Amygdala (tissue), 56 donors: Measurements from ENCODE around the gene CFAP221.

Experiments
- DNase-seq, 56 donors: peaks; one replicate each; lab custom pipeline; 2025; lab: John Stamatoyannopoulos, UW

Gene CFAP221

DNA sequence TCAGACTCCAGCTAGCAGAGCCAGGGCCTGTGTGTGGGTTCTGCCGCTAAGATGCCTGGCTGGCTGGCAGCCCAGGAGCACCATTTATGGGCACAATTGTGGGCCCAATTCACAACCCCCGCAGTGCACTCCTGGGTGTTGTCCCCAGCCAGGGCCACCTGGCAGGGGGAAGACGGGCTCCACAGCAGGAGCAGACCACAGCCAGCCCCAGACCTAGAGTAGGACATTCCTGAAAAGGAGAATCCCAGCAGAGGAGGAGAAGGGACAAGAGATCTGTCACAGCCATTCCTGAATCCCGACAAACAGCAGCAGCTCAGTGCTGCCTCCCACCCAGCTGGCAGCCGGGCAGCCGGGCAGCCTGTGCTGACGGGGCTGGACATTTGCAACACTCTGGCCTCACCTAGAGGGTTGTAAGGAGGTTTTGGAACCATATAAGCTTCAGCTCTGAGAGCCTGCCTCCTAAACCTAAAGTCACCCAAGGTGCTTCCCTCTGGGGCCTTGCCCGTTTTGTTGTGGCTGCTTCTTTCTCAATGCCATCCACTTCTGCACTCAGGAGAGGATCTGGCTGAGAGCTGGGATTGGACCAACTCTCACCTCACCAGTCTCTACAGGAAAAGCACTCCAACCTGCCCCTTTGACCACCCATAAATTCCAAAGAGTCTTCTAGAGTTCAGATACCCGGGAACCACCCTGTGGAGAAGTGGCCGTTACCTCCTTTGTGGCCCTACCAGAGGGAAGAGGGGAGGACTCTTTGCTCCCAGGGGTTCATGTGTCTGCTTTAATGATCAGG lies 130.7 kb downstream of the CFAP221 start:
- no peak for DNase-seq

DNA sequence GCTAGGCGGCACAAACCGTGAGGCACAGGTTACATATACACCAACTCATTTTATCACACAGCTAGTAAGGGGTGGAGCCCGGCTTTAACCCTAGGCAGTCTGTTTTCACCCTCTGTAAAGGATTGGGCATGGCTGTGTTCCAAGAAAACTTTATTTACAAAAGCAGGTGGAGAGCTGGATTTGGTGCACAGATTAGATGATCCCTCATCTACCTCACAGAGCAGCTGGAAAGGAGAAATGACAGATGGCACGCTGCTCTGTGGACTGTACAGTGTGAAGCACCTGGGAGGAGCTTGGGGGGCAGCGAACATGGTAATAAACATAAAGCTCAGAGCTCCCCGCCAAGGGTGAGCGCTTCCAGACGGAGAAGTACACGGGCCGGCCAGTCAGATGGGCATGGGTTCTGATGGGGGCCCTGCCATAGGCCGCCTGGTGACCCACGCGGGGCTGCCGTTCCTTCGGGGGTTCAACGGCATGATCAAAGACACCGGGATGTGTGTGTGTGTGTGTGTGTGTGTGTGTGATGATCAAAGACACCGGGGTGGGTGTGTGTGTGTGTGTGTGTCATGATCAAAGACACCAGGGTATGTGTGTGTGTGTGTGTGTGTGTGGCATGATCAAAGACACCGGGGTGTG lies 133.9 kb downstream of the CFAP221 start:
- no peak for DNase-seq

DNA sequence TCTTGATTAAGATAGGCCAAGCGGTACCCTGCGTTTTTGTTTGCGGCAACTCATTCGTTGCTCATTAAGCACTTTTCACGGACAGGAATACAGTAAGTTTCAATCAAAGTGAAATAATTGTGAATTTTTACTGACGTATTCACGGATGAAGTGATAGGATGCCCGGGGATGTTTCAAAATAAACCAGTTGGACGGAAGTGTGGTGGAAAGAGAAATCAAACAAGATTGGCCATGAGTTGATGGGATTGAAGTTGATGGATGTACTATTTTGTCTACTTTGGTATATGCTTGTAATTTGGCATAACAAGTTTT lies 135.2 kb downstream of the CFAP221 start:
- DNase-seq = no peak

DNA sequence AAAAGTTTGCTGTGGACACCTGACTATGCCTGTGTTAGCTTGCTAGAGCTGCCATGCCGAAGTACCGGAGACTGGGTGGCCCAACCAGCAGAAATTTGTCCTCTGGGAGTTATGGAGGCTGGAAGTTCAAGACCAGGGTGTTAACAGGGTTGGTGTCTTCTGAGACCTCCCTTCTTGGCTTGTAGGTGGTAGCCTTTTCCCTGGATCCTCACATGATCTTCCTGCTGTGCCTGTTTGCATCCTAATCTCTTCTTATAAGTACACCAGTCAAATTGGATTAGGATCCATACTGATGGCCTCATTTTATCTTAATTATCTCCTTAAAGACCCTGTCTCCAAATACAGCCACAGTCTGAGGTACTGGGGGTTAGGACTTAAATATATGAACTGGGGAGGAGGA lies 135.6 kb downstream of the CFAP221 start:
- DNase-seq = no peak

DNA sequence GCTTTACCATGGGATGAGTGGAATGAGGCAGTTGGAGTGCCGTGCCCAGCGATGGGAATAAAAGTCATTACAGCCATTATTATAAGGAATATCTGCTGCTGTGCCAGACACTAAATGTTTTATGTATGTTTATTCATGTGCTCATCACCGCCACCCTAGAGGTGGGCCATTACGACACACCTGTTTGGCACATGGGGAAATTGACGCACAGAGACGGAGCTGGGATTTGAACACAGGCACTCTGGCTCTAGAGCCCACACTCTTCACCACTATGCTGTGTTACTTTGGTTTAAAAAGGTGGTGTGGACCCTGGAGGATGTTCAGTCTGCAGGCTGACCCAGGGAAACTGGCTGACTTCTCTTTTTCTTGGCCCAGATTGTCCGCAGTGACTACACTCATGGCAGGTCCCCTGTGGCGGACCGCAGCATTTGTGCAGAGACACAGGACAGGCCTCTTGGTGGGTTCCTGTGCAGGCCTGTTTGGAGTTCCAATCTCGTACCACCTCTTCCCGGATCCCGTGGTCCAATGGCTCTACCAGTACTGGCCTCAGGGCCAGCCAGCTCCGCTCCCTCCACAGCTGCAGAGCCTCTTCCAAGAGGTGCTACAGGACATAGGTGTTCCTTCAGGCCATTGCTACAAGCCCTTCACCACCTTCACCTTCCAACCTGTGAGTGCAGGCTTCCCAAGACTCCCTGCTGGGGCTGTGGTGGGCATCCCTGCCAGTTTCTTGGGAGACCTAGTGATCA lies 136.4 kb downstream of the CFAP221 start:
- DNase-seq = no peak

DNA sequence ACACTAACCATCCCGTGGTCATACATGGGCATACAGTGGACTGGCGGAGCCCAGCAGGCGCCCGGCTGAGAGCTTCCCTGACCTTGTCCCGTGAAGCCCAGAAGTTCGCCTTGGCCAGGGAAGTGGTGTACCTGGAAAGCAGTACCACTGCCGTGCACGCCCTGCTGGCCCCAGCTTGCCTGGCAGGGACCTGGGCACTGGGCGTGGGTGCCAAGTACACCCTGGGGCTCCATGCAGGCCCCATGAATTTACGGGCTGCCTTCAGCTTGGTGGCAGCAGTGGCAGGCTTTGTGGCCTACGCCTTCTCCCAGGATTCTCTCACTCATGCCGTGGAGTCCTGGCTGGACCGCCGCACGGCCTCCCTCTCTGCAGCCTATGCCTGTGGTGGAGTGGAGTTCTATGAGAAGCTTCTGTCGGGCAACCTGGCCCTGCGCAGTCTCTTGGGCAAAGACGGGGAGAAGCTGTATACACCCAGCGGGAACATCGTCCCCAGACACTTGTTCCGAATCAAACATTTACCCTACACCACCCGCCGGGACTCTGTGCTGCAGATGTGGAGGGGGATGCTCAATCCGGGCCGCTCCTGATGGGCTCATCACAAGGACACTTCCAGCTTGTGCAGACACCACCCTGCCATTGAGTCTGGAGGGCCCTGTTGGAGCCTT lies 137.1 kb downstream of the CFAP221 start:
- DNase-seq = no peak

DNA sequence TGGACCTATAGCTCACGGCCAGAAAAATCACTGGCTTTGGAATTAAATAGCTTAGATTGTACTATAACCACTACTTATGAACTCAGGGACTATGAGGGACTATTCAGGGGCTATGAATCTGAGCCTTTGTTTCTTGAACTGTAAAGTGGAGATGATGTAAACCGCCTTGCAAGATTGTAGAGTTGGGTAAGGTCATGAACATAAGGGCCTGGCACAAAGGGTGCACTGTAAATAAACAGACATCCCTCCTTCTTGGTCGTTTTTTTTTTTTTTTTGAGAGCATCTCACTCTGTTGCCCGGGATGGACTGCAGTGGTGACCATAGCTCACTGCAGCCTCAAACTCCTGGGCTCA lies 137.6 kb downstream of the CFAP221 start:
- DNase-seq = no peak

DNA sequence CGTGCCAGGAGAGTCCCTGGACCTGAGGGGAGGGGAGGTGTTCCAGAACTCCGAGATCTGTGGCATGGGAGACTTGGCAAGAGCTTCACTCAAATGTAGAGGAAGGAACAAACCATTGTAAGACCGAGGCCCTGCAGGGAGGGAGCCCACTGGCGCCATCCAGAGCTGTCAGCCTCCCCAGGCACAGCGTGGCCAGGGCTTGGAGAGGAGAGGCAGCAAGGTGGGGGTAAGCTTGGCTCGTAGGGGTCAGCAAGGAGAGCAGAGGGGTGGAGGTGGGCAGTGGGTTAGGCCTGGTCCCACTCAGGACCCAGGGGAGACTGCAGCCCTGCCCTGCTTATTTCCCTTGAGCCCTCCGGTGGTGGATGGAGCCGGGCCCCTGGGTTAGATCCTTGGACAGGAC lies 138.3 kb downstream of the CFAP221 start:
- no peak for DNase-seq

DNA sequence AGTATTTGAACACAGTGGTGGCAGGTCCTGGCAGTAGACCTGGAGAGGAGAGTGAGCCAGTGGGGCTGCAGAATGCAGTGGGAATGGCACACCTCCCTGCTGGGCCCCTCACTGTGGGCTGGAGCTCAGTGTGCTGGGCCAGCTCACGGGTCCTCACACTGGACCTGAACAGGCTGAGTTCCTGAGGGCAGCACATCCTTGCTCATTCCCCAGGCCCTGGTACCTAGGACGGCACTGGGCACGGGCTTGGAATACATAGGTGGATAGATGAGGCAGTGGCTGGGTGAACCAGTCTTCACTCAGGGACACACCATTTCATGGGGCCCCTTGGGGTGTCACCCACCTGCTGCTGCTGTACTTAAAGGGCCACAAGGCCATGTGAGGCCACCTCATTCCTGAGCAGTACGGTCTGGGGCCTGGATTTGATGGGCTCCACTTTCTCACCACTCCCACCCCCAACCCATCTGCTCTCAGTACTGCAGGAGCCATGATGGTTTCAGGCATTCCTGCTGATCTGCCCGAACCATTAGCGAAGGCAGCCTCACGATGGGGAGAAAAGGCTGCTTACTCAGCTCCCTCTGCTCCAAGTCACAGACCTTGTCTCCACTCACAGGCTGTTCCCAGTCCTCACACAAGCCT lies 138.9 kb downstream of the CFAP221 start:
- peak in 1 of 56 donors; percentile 60 for DNase-seq

DNA sequence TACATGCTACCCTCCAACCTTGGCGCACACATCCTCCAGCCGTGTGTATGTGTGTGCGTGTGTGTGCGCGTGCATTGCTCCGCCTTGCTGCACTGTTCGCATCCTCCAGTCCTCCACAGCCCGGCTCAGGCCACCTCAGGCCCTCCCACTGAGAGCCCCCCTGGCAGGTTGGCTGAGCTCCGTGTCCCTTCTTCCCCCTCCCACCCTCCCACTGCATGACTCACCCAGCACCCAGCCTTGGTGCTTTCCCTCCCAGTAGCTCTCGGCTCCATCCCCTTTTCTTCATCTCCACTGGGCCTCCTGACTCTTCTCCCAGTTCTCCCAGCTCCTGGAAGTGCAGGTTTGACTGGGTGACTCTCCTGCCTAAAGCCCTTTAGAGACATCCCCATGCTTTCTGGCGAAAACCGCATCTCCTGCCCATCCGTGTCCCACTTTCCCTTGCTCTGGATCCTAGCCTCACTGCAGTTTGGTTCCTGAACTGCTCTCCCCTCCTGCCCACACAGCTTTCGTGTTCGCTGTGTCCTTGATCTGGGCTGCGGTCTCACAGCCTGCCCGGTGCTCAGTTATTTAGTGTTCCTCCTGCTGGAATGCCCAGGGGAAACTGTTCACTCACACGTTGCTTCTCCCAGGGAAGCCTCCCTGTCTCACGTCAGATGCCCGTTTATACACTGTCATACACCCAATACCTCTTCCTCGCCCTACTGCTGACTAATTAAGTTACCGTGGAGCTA lies 139.6 kb downstream of the CFAP221 start:
- DNase-seq = peak in 6 of 56 donors; percentile 29 to 69 (median 56)

DNA sequence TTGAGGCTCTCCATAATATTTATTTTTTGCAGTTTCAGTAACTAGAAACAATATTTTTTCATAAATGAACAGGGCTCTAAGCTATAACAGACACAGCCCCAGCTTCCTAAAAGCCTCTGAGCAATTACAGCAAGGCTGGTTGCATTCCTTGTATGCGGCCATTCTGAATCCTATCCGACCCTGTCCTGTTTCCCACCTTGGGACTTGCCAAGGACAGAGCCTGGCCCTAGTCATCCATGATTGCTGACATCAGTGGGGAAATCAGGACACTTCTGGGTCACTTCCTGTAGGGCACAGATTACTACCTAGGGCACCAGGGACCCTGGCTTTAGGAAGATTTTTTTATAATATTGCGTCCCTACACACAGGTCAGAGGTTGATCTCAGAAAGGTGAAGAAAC lies 140.3 kb downstream of the CFAP221 start:
- no peak for DNase-seq

DNA sequence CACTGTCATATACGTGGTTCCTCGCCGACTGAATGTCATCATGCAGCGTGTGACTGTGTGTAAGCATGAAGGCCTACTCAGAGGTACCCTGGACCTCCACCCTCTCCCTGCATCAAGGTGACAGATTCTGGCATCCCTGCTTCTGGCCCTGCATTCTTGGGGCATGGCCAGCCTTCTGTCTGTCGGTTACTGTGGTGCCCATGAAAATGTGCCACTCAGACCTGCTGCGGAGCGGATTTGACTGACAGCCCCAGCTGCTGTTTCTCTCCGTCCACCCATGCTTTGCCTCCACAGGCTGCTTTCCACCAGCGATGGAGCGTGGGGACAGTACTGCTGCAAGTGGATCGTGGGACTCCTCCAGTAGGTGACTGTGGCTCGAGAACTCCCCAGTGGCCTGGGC lies 144.4 kb downstream of the CFAP221 start:
- no peak for DNase-seq

DNA sequence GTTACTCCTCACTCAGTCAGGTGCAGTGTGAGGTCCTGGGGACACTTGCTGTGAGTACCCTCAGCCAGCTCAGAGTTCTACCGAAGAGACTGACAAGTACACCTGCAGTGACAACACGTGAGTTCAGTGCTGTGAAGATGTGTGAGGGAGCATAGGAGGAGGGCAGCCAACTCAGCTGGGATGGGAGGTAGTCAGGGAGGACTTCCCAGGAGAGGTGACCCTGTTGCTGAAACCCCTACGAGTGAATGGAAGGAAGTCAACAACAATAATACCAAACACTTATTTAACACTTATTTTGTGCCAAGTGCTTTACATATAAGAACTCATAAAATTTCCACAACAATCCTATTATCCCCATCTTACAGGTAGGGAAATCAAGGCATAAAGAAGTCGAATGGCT lies 145.0 kb downstream of the CFAP221 start:
- DNase-seq = no peak

DNA sequence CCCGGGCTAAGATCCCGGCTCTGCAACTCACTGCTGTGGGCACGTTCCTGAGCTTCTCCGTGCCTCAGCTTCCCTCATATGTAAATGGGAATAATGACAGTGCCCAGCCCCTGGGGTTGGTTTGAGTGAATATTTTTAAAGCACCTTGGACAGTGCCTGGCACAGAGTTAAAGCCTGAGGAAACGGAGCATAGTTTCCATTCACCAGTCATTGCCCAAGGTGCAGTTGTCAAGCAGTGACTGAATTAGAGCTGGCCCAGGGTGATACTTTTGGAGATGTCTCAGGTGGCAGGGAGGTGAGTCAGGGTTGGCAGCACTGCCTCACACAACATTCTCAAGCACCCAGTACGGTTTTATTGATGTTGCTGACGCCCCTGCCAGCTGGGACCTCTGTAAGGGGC lies 146.9 kb downstream of the CFAP221 start:
- DNase-seq = no peak

DNA sequence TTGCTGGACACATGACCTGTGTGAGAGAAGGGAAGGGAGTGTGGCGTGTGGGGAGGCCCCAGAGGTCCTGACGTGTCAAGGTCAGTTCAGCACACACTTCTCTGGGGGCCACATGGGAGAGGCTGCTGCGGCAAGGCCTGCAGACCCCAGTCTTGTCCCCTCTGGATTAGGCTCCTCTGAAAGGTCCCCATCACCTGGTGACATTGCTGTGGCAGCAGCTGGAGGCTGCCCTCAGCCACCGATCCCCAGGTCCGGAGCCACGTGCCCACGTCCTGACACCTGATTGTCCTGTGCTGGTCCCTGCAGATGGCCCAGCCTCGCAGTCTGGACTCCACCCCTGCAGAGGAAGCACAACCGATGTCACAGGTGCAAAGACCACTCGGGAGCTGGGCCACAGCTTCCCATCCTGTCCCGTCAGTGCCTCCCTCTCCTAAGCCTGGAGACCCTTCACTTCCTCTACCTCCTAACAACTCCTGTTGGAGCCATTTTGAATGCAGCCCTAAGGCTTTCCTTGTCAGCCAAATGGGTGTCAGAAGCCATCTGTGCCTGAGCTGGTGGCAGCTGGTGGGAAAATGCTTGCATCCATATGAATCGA lies 147.5 kb downstream of the CFAP221 start:
- DNase-seq = no peak

DNA sequence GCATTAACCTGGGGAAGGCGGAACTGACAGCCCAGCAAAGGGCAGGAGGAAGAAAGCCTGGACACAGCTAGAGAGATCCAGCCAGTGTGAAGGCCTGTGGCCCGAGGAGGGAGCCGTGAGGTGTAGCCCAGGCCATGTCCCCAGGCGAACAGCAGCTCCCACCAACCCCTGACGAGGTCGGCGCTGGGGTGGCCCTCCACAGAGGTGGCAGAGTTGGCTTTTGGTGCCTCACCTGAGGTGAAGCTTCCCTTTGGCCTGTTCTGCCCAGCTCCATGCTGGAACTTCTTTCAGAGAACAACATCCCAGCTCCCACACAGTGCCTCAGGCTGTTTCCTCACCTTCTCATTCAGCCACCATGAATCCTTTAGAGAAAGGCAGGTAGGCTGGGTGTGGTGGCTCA lies 148.1 kb downstream of the CFAP221 start:
- DNase-seq = no peak

DNA sequence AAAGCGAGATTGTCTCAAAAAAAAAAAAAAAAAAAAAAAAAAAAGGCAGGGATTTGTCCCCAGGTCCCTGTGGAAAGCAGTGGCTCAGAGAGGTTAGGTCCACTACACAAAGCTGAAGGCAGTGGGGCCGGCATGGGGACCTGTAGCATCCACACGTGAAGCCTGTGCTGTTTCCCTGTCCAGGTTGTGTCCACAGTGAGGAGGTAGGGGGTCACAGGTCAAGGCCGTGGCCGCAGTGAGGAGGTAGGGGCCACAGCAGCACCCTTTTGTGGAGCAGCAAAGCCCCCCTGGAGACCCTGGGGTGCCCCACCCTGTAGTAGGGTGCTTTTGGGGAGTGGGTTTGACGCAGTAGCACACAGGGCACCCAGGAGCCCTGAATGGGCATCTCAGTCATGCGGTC lies 148.7 kb downstream of the CFAP221 start:
- DNase-seq = no peak

DNA sequence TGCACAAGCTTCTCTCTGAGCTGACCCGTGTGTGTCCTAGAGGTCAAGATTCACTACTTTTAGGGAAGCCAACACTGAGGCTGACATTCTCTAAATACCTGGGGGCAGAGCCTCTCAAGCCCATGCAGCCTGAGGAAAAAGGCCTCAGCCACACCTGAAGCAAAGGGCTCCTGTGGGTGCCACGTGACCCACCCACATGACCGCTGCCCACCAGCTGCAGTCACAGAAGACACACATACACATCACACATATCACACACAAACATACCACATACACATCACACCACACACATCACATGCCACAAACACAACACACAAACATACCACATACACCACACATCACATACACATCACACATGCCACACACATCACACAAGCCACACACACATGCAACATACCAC lies 149.3 kb downstream of the CFAP221 start:
- no peak for DNase-seq

DNA sequence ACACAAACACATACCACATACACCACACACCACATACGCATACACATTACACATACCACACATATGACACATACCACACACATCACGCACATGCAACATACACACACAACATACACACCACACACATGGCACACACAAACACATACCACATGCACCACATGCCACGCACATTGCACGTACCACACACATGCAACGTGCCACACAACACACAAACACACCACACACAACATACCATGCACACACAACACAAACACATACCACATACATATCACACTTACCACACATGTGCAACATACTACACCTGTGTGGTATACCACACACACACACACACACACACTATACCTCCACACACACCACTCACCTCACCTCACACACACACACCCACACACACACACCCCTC lies 149.7 kb downstream of the CFAP221 start:
- no peak for DNase-seq

DNA sequence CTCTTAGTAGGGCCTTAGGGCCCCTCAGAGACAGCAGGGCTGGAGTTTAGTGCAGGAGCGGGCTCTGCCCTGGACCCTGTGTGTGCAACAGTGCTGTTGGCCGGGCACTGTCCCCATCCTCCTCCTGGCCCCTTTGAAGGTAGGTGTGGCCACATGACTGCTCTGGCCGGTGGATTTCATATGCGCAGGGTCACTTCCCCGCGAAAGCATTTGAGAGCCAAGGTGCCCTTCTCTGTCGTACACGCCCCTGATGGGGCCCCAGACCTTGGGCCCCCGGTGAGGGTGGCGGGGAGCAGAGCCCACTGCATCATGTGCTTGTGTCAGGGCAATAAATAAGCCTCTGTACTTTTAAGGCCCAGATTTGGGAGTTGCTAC lies 150.2 kb downstream of the CFAP221 start:
- DNase-seq = no peak
